Measurements from ENCODE around the gene NPDC1.

NPDC1 gene

GRCh38 chr9:137028263-137029057 is 17.5 kb downstream of the NPDC1 start:
- CTCF ChIA-PET = interaction anchor here (0.6 to 4.7 kb wide), 44 partner anchors 8 to 619 kb away, joined by 3 to 44 read pairs (median 4); partner anchors contain the start of genes CLIC3, ENTPD8, FBXW5 and NELFB
- no peak for DNase-seq (ENCODE audit: low spot score)
- peak overlapping the region; percentile 81 for H3K27ac ChIP-seq
- POLR2A ChIA-PET (ENCODE audit: low non-redundant PET) = interaction anchor here (0.5 kb wide), 2 partner anchors 9 to 144 kb away, joined by 3 read pairs; no protein-coding TSS in a partner anchor
- TF ChIP-seq CTCF (conservative IDR thresholded peaks at IDR 0.05; ENCODE audit: low read depth) = peak; percentile 75

GRCh38 chr9:137027369-137028262 is 18.4 kb downstream of the NPDC1 start, which contains the start of gene ABCA2:
ABCA2 (minus strand) TSS chr9:137028237; CDS start chr9:137028140, 97 bp downstream.
- peak within 1 kb of the TSS; percentile 81 for H3K27ac ChIP-seq
- TF ChIP-seq CTCF (conservative IDR thresholded peaks at IDR 0.05; ENCODE audit: low read depth) = no peak
- ChIA-PET CTCF (interaction anchor here (0.6 to 4.7 kb wide), 14 partner anchors 8 to 426 kb away, joined by 3 to 44 read pairs (median 10); partner anchors contain the start of genes NPDC1, PAXX and SAPCD2), POLR2A (ENCODE audit: low non-redundant PET) (no interaction called here)
- DNase-seq (ENCODE audit: low spot score) = no peak

- POLR2A ChIA-PET (ENCODE audit: low non-redundant PET) = no interaction called here
- H3K27ac ChIP-seq = peak overlapping the region; percentile 81
- CTCF ChIA-PET = interaction anchor here (0.6 to 4.7 kb wide), 6 partner anchors 9 to 427 kb away, joined by 3 to 44 read pairs (median 5); partner anchors contain the start of gene NPDC1
- TF ChIP-seq CTCF (conservative IDR thresholded peaks at IDR 0.05; ENCODE audit: low read depth) = no peak
- DNase-seq (ENCODE audit: low spot score) = no peak
These were observed 19.1 kb downstream of the NPDC1 start for GRCh38 chr9:137026828-137027227.

- H3K27ac ChIP-seq = peak overlapping the region; percentile 81
- POLR2A ChIA-PET (ENCODE audit: low non-redundant PET) = no interaction called here
- CTCF ChIA-PET = interaction anchor here (0.5 to 4.7 kb wide), 6 partner anchors 10 to 190 kb away, joined by 3 to 44 read pairs (median 5); partner anchors contain the start of gene NPDC1
- DNase-seq (ENCODE audit: low spot score) = no peak
- TF ChIP-seq CTCF (conservative IDR thresholded peaks at IDR 0.05; ENCODE audit: low read depth) = no peak
These were observed 19.6 kb downstream of the NPDC1 start for GRCh38 chr9:137026384-137026783.

GRCh38 chr9:137025517-137025966 is 20.4 kb downstream of the NPDC1 start:
- TF ChIP-seq CTCF (conservative IDR thresholded peaks at IDR 0.05; ENCODE audit: low read depth) = no peak; the same call in 1 of the 2 replicates
- DNase-seq (ENCODE audit: low spot score) = peak; percentile 61
- peak overlapping the region; percentile 81 for H3K27ac ChIP-seq
- CTCF ChIA-PET = interaction anchor here (0.6 to 4.7 kb wide), 6 partner anchors 11 to 131 kb away, joined by 3 to 44 read pairs (median 4); partner anchors contain the start of gene NPDC1
- POLR2A ChIA-PET (ENCODE audit: low non-redundant PET) = interaction anchor here (1.2 kb wide), 1 partner anchor 33 kb away, joined by 5 read pairs; the partner anchor contains the start of gene PAXX
